Neural cell (in vitro differentiated cells): ENCODE measurements around the gene SLC6A5.
"Not testable (repeated sequence)": the region's sequence is repeated elsewhere in the genome, so short reads cannot be mapped to it uniquely, and the experiment has no call there.

Source experiments
- CTCF ChIP-seq: fragments of 450-650 bp; IDR thresholded peaks from 2 replicates; pipeline ENCODE4 v1.5.1; 2014; ENCODE audit warnings: antibody characterized with exemption, mild to moderate bottlenecking, moderate library complexity; ENCODE audit not compliant: poor library complexity, severe bottlenecking
- EP300 ChIP-seq: fragments of 450-650 bp; conservative IDR thresholded peaks from 2 replicates; pipeline ENCODE4 v1.6.1; 2014; ENCODE audit warnings: antibody characterized with exemption, mild to moderate bottlenecking, moderate library complexity; ENCODE audit not compliant: poor library complexity, severe bottlenecking
- EZH2 ChIP-seq: fragments of 200-600, 300-800 bp; shearing (Covaris generic), sonication (generic); IDR thresholded peaks from 2 replicates; pipeline ENCODE4 v1.6.1; 2014; ENCODE audit warnings: antibody characterized with exemption, low read length, borderline replicate concordance, mild to moderate bottlenecking; ENCODE audit not compliant: insufficient read depth, poor library complexity, severe bottlenecking
- MXI1 ChIP-seq: fragments of 450-650 bp; conservative IDR thresholded peaks from 2 replicates; pipeline ENCODE4 v1.6.1; 2014; ENCODE audit warnings: antibody characterized with exemption, mild to moderate bottlenecking; ENCODE audit not compliant: poor library complexity, severe bottlenecking
- POLR2AphosphoS5 ChIP-seq: IDR thresholded peaks from 2 replicates; pipeline ENCODE4 v1.6.1; 2012
- RAD21 ChIP-seq: fragments of 450-650 bp; conservative IDR thresholded peaks from 2 replicates; pipeline ENCODE4 v1.6.1; 2014; ENCODE audit warnings: antibody characterized with exemption, mild to moderate bottlenecking, moderate library complexity
- TAF1 ChIP-seq: IDR thresholded peaks from 2 replicates; pipeline ENCODE4 v1.6.1; 2012; ENCODE audit warnings: low read depth

- TF ChIP-seq RAD21, EZH2, CTCF, MXI1, POLR2AphosphoS5, EP300, TAF1: not testable (repeated sequence)
Observed at GRCh38 chr11:20556396-20556795, 43.0 kb upstream of the SLC6A5 start.
